ENCODE measurements around the gene TEX51.

TEX51 gene

DNA sequence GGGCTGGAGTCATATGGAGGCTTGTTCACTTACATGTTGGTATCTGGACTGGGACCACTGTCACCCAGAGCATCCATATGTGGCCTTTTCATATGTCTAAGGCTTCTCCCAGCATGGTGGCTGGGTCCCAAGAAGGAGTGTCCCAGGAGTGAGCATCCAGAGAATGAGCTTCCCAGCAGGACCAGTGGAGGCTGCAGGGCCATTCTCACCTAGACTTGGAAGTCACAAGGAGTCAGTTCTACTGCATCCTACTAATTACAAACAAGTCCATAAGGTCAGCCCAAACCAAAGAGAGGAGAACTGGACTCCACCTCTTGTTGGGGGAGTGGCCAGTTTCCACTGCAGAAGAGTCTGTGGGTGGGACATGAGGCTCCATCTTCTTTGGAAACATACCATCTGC, 5.1 kb upstream of the TEX51 start:
- DNase-seq (ENCODE audit: low read depth), result no peak

DNA sequence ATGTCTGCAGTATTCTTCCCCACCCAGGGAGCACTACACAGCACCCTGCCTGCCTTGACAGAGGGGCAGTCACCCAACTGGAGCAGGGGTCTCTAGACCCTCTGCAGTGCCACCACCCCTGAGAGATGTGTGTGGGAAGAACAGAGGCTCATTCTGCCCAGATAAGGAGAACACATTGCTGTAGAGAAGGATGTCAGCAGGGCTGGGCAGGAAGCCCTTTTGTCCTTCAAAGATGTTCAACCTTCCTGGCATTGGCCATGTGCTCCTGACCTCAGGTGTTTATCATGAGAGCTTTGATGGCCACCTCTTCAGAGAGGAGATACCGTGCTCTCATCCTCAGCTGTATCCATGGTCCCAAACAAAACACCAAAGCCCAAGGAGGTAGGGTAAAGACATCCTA, 4.6 kb upstream of the TEX51 start:
- DNase-seq (ENCODE audit: low read depth), result no peak

DNA sequence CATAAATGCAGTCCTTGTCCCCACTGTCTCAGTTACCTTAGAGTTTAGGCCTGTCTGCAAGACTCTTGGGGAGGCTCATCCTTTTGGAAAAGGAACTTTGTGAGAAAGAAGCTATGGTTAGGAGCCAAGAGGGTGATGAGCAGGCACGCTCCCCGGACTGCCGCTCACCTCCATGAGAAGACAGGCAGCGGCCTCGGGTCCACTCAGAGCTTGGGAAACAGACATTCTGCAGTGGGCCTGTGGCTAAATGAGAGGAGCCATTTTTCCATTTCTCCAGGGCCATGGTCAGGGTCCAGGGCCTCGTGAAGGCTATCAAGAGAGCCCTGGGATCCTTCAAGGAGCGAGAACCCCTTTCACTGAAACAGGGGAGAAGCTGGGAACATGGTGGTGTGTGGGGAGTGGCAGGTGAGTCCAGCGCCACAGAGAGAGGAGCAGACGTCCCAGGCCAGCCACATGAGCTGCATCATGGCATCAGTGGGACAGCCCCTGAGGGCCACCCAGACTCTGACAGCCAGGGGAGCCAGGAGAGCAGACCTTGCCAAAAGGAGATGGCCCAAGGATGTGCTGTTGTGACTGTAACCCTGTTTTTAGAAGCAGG, 4.0 kb upstream of the TEX51 start:
- DNase-seq (ENCODE audit: low read depth), result no peak

DNA sequence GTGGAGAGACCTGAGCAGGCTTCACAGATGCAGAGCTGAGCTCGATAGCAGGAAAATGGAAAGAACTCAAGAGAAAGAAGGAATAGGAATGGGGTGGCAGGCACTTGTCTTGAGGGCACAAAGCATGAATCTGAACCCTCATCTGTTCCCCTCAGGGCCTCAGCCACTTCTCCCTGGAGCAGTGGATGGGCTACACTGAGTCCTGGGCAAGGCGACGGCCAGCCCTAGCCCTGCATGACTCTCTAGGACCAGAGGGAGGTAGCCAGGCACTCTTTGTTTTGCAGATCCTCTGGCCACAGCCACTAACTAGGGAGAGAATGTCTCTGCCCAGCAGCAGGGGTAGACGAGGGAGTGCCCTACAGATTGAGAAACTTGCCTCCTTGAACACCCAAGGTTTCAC, 3.4 kb upstream of the TEX51 start:
- no peak for DNase-seq (ENCODE audit: low read depth)

DNA sequence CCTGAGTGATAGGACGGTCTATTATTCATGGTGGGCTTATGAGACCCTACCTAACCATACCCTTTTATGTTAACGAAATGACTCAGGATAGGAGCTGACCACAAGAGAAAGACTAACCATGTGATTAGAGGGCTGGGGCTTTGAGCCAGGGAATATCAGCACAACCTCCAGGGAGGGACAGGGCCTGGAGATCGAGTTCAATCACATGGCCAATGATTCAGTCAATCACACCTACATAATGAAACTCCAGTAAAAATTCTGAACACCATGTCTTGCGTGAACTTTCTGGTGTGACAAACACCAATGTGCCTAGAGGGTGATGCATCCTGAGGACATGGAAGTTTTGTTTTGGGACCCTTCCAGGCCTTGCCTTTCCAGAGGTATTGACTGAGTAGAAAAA, 2.2 kb upstream of the TEX51 start:
- no peak for DNase-seq (ENCODE audit: low read depth)

DNA sequence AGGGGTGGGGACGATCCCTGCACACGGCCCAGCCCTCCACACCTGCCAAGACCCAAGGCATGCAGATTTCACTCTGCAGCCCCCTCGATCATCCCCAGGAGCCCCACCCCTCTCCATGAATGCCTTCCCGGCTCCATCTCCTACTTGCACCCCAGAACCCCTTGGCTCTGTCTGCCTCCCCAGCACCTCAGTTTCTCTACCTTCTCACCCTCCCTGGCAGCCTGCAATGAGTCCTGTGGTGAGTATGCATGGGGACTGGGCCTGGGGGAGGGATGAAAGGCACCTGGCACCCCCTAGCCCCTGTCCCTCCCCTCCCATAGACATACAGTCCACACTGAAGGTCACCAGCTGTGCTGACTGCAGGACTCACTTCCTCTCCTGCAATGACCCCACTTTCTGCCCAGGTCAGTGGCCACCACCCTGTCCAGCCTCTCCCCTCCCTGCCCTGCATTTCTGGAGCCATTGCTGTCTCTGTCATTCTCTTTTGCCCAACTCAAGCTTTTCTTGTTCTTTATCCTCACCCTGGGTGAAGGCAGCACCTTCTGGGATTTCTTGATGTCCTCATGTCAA, 1.0 kb downstream of the TEX51 start:
- DNase-seq (ENCODE audit: low read depth), result no peak

DNA sequence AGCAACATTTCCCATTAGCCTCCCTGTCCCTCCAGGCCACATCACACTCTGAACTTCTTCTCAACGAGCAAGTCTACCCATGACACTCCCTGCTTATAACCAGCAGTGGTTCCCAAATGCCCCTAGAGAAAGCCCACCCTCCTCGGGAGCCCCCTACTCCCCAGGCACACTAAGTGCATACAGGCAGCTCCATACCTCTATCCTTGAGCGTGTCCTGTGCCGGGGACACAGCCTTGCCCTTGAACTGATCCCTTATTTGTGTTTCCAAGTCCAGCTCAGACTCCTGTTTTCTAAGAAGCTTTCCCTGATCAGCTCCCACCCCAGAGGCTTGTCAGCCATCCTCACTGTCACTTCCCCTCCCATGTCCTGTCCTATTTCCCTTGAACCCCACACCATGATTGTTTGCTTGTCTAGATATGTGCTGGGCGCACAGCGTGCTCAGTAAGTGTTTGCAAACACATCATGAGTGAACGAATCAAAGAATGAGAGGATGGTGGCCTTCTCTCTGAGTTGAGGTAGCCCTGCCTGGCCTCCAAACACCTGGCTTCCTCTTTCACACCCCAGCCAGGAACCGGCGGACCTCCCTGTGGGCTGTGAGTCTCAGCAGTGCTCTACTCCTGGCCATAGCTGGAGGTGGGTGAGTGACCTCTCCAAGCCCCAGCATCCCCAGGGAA, 2.1 kb downstream of the TEX51 start:
- DNase-seq (ENCODE audit: low read depth), result no peak

DNA sequence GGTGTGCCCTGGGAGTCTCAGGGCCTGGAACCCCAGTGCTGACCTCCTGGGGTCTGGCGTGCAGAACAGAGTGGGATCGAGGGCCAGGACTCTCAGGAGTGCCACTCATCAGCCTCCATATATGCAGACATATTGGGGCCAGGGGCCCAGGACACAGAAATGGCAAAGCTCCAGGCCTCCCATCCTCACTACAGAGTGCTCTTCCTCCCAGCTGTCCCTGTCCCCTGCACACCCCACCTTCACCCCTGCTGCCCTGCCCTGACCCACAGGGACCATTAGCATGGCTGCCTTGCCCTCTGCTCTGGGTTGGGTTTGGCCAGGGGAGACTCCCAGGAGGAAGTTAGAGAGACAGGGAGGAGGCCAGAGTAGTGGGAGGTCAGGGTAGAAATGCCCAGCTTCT, 2.8 kb downstream of the TEX51 start:
- no peak for DNase-seq (ENCODE audit: low read depth)

DNA sequence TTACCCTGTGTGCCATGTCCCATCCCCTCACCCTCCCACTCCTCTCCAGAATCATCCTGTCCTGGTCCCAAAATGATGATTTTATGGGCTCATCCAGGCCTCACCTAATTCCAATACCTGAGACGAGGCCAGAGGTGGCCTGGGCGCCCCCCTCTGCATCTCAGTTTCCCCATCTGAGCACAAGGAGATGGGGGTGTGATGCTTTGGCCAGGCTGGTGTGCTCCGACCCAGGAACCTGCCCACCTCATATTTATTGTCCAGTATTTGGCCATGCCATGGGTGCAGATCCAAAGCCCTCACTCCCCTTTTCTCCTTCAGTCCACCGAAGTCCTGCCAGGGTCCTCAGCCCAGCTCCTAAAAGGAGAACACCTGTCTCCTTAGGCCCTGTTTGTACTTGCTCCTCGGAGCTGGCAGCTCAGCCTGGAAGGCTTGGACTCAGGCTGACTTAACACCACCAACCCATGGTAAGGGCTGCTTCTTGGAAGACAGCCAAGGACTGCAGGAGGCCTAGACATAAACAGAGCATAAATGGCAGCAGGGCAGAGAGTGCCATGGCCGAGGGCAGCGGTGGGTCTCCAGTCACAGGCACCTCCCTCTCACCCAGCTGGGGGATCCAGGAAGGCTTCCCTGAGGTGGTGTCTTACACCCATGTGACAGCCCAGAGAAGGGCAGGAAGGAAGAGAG, 3.6 kb downstream of the TEX51 start:
- DNase-seq (ENCODE audit: low read depth), result no peak

DNA sequence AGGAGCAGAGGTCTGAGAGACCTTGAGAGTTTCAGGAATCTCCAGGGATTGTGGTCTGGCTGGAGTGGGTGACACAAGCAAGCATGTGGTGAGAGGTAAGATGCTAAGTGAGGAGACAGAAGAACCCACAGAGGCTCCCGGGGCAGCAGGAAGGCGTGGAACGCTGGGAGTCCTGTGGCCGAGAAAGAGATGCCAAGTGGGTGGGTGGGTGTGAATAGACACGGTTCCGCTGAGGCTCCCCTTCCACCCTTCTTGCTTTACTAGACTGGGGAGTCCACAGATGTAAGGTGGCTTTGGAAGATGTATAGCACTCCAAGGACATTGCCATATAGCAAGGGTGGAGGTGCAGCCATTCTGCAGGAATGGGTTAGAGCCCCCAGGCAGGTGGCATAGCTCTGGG, 4.2 kb downstream of the TEX51 start:
- no peak for DNase-seq (ENCODE audit: low read depth)

DNA sequence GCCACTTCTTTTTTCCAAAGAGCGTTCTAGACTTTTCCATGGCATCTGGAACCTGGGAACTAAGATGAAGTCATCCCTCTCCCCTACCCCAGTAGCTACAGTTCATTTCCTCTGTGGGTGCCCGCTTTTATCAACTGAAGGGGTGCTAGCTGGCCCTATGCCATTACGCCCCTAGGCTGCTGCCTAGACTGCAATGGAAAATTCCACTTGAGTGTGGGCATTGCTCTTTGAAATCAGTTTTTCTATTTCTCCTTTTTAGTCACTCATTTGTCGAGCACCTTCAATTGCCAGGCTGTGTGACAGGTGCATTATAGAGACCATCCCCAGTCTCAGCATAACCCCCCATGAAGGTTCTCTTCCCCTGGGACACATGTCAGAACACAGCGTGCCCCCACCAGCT, 7.3 kb downstream of the TEX51 start:
- no peak for DNase-seq (ENCODE audit: low read depth)

DNA sequence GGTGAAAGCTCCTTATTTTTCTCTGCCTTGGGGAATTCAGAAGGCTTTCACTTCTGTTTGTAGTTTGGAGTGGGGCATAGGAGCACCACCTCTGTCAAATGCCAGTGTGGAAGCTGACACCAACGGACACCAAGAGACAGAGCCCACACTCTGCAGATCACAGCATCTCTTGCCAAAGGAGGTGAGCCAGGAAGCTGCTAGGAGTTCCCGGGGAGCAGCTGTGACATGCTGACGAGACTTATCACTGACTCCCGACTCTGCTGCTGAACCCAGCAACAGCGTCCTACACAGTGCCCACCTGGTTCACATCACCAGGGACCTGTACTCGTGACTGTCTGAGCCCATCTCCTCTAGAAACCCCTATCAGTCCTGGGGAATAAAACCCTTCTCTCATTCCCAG, 8.1 kb downstream of the TEX51 start:
- DNase-seq (ENCODE audit: low read depth), result no peak

DNA sequence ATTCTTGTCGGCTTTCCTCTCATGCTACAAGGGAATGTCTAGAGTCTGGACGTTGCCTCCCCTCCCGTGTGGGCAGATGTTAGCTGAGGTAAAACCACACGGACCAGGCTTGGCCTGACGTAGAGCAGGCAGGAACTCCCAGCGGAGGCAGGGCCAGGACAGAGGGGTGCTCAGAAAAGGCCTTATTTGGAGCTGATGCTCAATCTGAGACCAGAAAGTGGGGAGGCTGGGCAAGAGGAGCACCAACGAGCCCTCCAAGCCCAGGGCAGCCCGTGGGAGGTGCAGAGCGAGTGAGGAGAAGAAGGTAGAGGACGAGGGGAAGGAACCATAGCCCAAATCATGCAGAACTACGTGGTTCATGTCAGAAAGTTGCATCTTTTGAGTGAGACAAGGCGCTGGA, 9.0 kb downstream of the TEX51 start:
- no peak for DNase-seq (ENCODE audit: low read depth)

DNA sequence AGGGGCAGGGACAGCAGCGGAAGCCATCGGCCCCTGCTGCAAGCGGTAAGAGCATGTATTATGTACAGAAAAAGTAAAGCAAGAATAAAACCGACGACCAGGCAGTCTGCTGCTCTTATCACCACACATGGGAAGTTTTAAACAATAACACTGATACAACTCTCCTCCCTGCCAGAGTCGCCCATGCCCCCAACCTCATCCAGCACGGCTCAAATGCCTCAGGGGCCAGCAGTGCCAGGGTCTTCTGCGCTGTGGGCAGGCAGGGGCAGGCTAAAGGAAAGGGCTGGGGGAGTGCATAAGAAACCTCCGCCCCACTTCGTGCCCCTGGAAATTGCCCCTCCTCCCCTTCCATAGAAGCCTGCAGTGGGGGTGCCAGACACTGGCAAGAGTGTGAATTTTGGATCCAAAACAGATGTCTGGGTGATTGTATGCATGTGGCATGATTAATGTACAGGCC, 10.1 kb downstream of the TEX51 start:
- DNase-seq (ENCODE audit: low read depth), result no peak

DNA sequence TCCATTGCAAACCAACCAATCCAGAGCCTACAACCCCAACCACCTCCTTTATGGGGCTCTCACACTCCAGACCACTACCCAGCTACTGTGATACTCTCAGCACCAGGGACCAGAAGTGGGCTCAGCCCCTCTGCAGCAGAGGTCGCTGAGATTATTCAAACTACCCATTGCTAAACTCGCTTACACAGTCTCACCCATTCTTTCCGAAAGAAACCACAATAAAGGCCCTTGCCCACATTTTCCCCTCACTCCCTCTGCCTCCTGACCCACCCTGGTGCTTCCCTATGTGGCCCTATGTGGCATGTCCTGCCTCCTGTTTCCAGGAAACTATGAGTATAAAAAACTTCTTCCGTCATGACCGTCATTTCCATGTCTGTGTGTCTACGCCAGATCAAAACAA, 10.7 kb downstream of the TEX51 start:
- DNase-seq (ENCODE audit: low read depth), result no peak

DNA sequence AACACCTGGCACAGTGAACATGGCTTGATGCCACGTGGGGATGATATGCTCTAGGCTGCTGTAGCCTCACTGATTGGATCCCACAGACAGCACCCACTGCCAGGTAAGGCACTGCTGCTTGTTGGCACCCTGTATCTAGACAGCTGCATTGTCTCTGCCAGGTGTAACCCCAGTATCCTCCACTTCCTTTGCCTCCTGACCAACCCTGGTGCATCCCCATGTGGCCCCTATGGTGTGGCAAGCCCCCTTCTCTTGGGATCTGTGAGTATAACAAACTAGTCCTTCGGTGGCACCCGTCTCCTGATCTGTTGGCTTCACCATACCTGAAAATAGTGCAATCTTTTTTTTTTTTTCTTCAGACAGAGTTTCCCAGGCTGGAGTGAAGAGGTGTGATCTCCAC, 11.1 kb downstream of the TEX51 start:
- DNase-seq (ENCODE audit: low read depth), result no peak

DNA sequence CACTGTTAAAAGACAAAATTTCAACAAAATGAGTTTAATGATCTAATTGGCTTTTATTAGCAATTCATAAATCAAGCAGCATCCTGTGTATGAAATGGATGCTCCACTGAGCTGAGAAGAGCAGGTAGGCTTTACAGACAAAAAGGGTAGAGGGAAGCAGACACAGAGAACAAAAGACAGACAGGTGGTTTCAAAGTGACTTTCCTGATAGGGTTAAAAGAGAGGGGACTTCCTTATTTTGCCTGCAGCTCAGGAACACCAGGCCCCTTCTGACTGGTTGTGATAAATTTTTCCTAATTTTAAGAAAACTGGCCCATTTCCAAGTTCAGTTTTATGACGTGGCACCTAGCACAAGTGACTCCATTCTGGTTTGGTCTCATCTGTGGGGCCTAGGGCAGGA, 11.9 kb downstream of the TEX51 start:
- DNase-seq (ENCODE audit: low read depth), result no peak

DNA sequence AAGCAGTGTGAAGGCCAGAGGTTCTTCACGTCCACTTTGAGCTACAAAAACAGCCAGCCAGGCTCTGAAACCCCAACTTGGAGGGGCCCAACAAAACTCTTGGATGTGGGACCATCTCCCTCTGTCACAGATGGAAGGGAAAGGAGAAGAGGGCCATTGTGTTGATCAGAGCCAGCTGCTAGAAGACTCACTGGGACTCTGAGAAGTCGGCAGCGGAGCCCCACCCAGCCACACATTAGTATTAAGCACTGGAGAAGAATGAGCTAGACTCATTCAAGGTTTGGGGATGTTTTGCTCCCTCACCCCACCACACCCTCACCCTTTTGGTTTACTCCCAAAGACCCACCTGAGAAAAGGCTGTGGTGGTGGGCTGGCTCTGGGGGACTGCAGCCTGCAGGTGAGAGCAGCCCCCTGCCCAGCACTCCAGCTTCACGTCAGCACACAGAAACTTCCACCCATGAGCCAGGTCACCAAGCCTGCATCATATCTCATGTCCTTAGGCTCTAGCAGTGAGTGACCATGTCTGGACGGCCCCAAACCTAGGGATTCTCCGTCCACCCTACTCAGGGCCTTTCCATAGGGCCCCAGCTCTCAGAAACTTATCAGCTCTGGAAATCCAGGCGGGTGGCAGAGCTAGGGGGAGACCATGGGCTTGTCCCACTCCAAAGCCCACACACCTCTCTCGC, 12.6 kb downstream of the TEX51 start:
- no peak for DNase-seq (ENCODE audit: low read depth)

DNA sequence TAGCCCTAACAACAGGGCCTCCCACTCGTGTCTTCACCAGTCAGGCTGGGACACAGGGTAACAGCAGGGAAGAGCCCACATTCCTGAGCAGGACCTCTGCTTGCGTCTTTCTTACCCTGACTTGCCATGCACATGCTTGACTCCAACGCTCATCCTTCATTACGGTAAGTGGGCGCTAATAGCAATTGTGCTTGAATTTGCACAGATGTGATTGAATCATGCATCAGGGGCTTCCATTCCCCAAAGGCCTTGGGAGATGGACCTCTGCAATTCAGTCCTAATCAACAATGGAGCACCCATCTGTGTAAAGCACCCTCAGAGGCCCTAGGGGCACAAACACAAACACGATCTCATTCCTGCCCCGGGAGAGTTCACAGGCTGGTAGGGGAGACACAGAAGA, 13.5 kb downstream of the TEX51 start:
- DNase-seq (ENCODE audit: low read depth), result no peak

DNA sequence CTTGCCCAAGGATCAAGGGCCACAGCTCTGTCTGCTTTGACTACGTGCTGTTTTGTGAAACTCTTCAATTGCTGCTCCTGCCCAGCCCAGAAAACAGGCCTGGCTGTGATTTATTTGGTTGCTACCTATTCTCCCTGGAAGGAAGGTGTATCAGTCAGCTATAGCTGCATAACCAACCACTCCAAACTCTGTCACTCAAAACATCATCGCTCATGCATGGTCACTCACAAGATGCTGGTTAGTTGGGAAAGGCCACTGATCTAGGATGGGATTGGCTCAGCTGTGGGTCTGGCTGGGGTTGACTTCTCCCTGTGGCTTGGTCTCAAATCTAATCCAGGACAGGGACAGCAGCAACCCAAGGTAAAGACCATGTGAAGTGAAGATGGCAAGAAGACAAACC, 14.6 kb downstream of the TEX51 start:
- DNase-seq (ENCODE audit: low read depth), result no peak

DNA sequence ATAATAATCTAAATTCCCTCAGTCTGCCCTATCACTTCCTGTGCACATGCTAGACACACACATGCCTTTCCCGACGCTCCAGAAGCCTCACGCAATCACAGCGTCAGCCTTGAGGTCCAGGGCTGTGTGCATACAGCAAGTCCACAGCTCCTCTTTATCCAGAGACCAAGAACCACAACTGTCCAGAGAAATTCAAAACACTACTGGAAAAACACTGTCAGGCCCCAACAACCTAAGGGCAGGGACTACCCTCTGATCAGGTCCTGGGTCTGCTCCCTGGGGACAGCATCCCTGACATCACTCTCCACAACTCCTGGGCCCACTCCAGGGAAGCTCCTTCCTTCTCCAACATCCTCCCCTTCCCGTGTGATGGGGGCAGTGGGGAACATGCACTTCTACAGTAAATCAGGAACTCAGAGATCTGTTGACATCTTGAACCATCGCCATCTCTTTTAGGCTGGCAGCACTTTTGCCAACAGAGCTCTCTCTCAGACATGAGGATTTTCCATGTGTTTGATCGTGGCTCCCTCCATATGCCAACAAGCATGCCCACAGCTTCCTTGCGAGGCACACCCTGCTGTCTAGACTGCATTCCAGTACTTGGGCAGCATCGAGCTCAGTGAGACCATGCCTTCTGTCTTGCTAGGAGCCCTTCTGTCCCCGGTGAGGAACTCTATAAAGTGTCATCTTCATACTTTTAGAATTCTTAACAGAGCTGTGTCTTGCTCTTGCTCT, 15.4 kb downstream of the TEX51 start:
- no peak for DNase-seq (ENCODE audit: low read depth)

All from activated T-helper 1 cell treated with Interleukin-2 at 50 U/mL for 16 hours (primary cell).